DND-41 (cell line): Measurements from ENCODE around the gene KIAA1210.

ENCODE experiments used
- ATAC-seq: fragments of 200-7000 bp; cut with Tn5 transposase; 3 replicates; pipeline ENCODE4 v1.9.1; 2021; ENCODE audit warnings: low read depth; ENCODE audit not compliant: insufficient read depth
- DNase-seq: peaks from one replicate; pipeline ENCODE4 v3.0.0-alpha.2; 2020
- H2AFZ ChIP-seq: 2 replicates; pipeline ENCODE4 v1.6.0; 2012; ENCODE audit warnings: low read depth, low read length
- H3K27ac ChIP-seq: 2 replicates; pipeline ENCODE4 v1.5.1; 2012; ENCODE audit warnings: low read length, inconsistent platforms
- H3K27me3 ChIP-seq: fragments of 200-600 bp; sonication (generic); 2 replicates; pipeline ENCODE4 v1.6.0; 2012; ENCODE audit warnings: low read length, mild to moderate bottlenecking, inconsistent platforms; ENCODE audit not compliant: insufficient read depth, poor library complexity
- H3K36me3 ChIP-seq: 2 replicates; pipeline ENCODE4 v1.5.1; 2012; ENCODE audit warnings: low read length, inconsistent platforms; ENCODE audit not compliant: insufficient read depth
- H3K4me1 ChIP-seq: 2 replicates; pipeline ENCODE4 v1.5.1; 2012; ENCODE audit warnings: mild to moderate bottlenecking, low read length; ENCODE audit not compliant: insufficient read depth
- H3K4me2 ChIP-seq: 2 replicates; pipeline ENCODE4 v1.6.0; 2012; ENCODE audit warnings: mild to moderate bottlenecking, moderate library complexity, low read length, inconsistent platforms; ENCODE audit not compliant: insufficient read depth
- H3K4me3 ChIP-seq, 2 experiments: fragments of 200-600 bp in 1 of 2; shearing (Covaris generic) in 1 of 2; 2 replicates each; pipeline ENCODE4 v1.5.1; 2012 to 2016; ENCODE audit warnings: inconsistent platforms in 2 of 2, low read length in 2 of 2, mild to moderate bottlenecking in 2 of 2, low read depth in 1 of 2, moderate library complexity in 1 of 2
- H3K79me2 ChIP-seq: 2 replicates; pipeline ENCODE4 v1.6.0; 2012; ENCODE audit warnings: low read length, inconsistent platforms; ENCODE audit not compliant: insufficient read depth
- H3K9ac ChIP-seq: 2 replicates; pipeline ENCODE4 v1.6.0; 2012; ENCODE audit warnings: low read depth, mild to moderate bottlenecking, inconsistent platforms, low read length, moderate library complexity
- H3K9me3 ChIP-seq: 2 replicates; pipeline ENCODE4 v1.5.1; 2012; ENCODE audit warnings: low read length, moderate library complexity, mild to moderate bottlenecking, inconsistent platforms; ENCODE audit not compliant: insufficient read depth, severe bottlenecking
- H4K20me1 ChIP-seq: 2 replicates; pipeline ENCODE4 v1.6.0; 2012; ENCODE audit warnings: low read length; ENCODE audit not compliant: insufficient read depth
- EZH2 ChIP-seq: IDR thresholded peaks from 3 replicates; pipeline ENCODE4 v1.6.1; 2012; ENCODE audit warnings: borderline replicate concordance, low read depth, mild to moderate bottlenecking, moderate library complexity, low read length, inconsistent platforms; ENCODE audit not compliant: severe bottlenecking
- TF ChIP-seq, protein P1 (sequence below): IDR thresholded peaks from 2 replicates; pipeline ENCODE4 v1.5.1; 2012; ENCODE audit warnings: borderline replicate concordance, low read length, moderate library complexity, mild to moderate bottlenecking; ENCODE audit not compliant: poor library complexity, severe bottlenecking; ENCODE audit errors: extremely low read depth

Gene KIAA1210

DNA sequence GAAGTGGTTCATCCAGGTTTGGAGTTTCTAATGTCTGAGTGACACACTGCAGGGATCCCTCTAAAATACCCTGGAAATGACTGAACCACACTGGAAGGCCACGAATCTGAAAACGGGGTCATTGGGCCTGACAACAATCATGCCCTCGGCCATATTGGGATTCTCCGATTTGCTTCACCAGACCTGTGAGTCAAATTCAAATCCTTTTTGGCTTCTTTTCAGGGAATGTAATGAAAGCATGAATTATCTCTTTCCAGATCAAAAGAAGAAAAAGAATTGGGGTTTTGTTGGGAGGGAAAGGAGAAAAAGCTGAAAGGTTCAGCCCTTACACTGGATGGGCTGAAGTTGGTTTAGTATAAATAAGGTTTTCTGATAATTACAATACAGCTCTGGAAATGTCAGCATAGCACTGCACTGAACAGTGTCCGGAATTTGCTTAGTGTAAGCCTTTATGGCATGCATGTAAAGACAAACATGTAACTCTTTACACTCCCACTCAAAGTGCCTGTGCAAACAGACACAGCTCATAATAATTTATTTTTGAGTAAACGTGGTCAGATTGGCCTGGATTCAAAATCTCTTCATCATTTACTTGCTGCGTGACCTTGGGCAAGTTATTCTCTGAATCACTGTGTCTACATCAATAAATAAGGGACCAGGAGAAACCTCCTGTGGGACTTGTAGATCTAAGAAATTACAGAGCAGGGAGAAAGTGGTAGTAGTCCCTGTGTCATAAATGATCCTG, 33.4 kb downstream of the KIAA1210 start:
- TF ChIP-seq, protein P1, sequence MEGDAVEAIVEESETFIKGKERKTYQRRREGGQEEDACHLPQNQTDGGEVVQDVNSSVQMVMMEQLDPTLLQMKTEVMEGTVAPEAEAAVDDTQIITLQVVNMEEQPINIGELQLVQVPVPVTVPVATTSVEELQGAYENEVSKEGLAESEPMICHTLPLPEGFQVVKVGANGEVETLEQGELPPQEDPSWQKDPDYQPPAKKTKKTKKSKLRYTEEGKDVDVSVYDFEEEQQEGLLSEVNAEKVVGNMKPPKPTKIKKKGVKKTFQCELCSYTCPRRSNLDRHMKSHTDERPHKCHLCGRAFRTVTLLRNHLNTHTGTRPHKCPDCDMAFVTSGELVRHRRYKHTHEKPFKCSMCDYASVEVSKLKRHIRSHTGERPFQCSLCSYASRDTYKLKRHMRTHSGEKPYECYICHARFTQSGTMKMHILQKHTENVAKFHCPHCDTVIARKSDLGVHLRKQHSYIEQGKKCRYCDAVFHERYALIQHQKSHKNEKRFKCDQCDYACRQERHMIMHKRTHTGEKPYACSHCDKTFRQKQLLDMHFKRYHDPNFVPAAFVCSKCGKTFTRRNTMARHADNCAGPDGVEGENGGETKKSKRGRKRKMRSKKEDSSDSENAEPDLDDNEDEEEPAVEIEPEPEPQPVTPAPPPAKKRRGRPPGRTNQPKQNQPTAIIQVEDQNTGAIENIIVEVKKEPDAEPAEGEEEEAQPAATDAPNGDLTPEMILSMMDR: no peak
- no peak for TF ChIP-seq EZH2
- H4K20me1 ChIP-seq: no peaks in the 10 kb centered on the region
- DNase-seq: no peak
- no peak overlapping the region for H3K4me2 ChIP-seq
- H3K4me1 ChIP-seq: no peaks in the 10 kb centered on the region
- ATAC-seq: no peak
- peaks cover 1% of the 10 kb centered on the region for H3K27me3 ChIP-seq
- H3K79me2 ChIP-seq: no peaks in the 10 kb centered on the region
- H3K9ac ChIP-seq: no peak overlapping the region
- no peaks in the 10 kb centered on the region for H3K36me3 ChIP-seq
- no peaks in the 10 kb centered on the region for H3K9me3 ChIP-seq
- H3K4me3 ChIP-seq: no peak overlapping the region
- H3K27ac ChIP-seq: no peak overlapping the region
- H2AFZ ChIP-seq: no peak overlapping the region

- Histone ChIP-seq H4K20me1 (no peaks in the 10 kb centered on the region), H3K27ac (no peak overlapping the region), H3K27me3 (peaks cover 4% of the 10 kb centered on the region), H3K4me1 (no peaks in the 10 kb centered on the region), H2AFZ (no peak overlapping the region), H3K79me2 (no peaks in the 10 kb centered on the region), H3K4me2 (no peak overlapping the region), H3K4me3 (no peak overlapping the region), H3K36me3 (no peaks in the 10 kb centered on the region), H3K9ac (no peak overlapping the region), H3K9me3 (no peaks in the 10 kb centered on the region)
- TF ChIP-seq EZH2: no peak
- TF ChIP-seq, protein P1: no peak
- ATAC-seq (no peak), DNase-seq (no peak)
These were observed 37.0 kb downstream of the KIAA1210 start for GRCh38 chrX:119090627-119091026.

- TF ChIP-seq, protein P1: no peak
- Histone ChIP-seq H3K36me3 (no peaks in the 10 kb centered on the region), H4K20me1 (no peaks in the 10 kb centered on the region), H3K4me2 (no peak overlapping the region), H3K79me2 (no peaks in the 10 kb centered on the region), H3K9me3 (no peaks in the 10 kb centered on the region), H3K4me3 (no peak overlapping the region), H3K9ac (no peak overlapping the region), H2AFZ (no peak overlapping the region), H3K27ac (no peak overlapping the region), H3K27me3 (peaks cover 4% of the 10 kb centered on the region), H3K4me1 (no peaks in the 10 kb centered on the region)
- ATAC-seq: no peak
- no peak for DNase-seq
These were observed 38.0 kb downstream of the KIAA1210 start for GRCh38 chrX:119089619-119090018.
